Measurements from ENCODE around the gene WBP1. TPM values are rescaled to one million over a fixed set of nuclear protein-coding genes. Genes with fewer than 3 reads are reported as not detected.

The WBP1 gene
- total and polyA plus RNA-seq, 2 donors (not counting 3 experiments of a cell fraction or from before 2014, with no cell fraction given), result 50.5 to 209 TPM

GRCh38 chr2:74500578-74500946 lies 42.3 kb downstream of the WBP1 start:
- POLR2A ChIA-PET, result no interaction called here
- intact Hi-C loops (cut with micrococcal nuclease), result loop anchor here (5.0 kb wide), 1 partner anchor 152 kb away; the partner anchor contains the start of gene SEMA4F

More at GRCh38 chr2:74500578-74500946, 42.3 kb downstream of the WBP1 start:
- Histone ChIP-seq H3K27me3 (ENCODE audit: control insufficient read depth in 2 of 2, insufficient read depth in 2 of 2, low read length in 2 of 2) (peaks cover 23 to 40% of the 10 kb centered on the region in 2 experiments), H3K27ac (ENCODE audit: insufficient read depth, low read depth, low read length) (no peak overlapping the region), H3K4me3 (replicated peaks in 1 of 3; ENCODE audit: insufficient read depth in 1 of 3, low read depth in 1 of 3, low read length in 3 of 3) (no peak overlapping the region), H3K9me3 (replicated peaks; ENCODE audit: control insufficient read depth, insufficient read depth, low read length) (no peaks in the 10 kb centered on the region), H4K20me1 (replicated peaks; ENCODE audit: control insufficient read depth, extremely low read depth, insufficient read depth, low read length) (no peaks in the 10 kb centered on the region), H3K9me1 (replicated peaks; ENCODE audit: control insufficient read depth, extremely low read depth, insufficient read depth, low read length) (no peaks in the 10 kb centered on the region), H3K4me2 (ENCODE audit: insufficient read depth, low read length) (no peak overlapping the region), H3K36me3 (ENCODE audit: control insufficient read depth in 2 of 2, extremely low read depth in 1 of 2, insufficient read depth in 2 of 2, low read length in 2 of 2) (peaks cover 0 to 3% of the 10 kb centered on the region in 2 experiments), H3K9ac (replicated peaks; ENCODE audit: extremely low read depth, insufficient read depth, low read length) (no peak overlapping the region), H2AFZ (ENCODE audit: low read depth, low read length) (no peak overlapping the region), H3K4me1 (ENCODE audit: control insufficient read depth, extremely low read depth, insufficient read depth, low read length) (peaks cover 33% of the 10 kb centered on the region), H3K79me2 (ENCODE audit: control insufficient read depth, insufficient read depth, low read length) (no peaks in the 10 kb centered on the region)
- no peak for TF ChIP-seq JUN (IDR thresholded peaks at IDR 0.05; ENCODE audit: borderline replicate concordance, insufficient read depth, insufficient read length, low read depth)
- no peak for TF ChIP-seq GATA2 (IDR thresholded peaks at IDR 0.05; ENCODE audit: insufficient read depth, insufficient read length, low read depth, low read length)
- no peak for TF ChIP-seq MAX (IDR thresholded peaks at IDR 0.05; ENCODE audit: insufficient read depth, insufficient read length)
- TF ChIP-seq POLR2AphosphoS5 (IDR thresholded peaks at IDR 0.05; ENCODE audit: insufficient read depth, low read depth, low read length), result no peak
- no peak for TF ChIP-seq POLR2A (IDR thresholded peaks at IDR 0.05; ENCODE audit: low read depth, low read length)
- no peak for TF ChIP-seq FOS (IDR thresholded peaks at IDR 0.05; ENCODE audit: borderline replicate concordance, insufficient read depth, low read length)
- no peak for TF ChIP-seq EZH2 (IDR thresholded peaks at IDR 0.05; ENCODE audit: borderline replicate concordance, low read depth, low read length, severe bottlenecking)
- TF ChIP-seq CTCF (IDR thresholded peaks at IDR 0.05; ENCODE audit: extremely low read depth in 1 of 2, insufficient read depth in 1 of 2, low read depth in 1 of 2, low read length in 2 of 2), result no peak
- TF ChIP-seq MYC (IDR thresholded peaks at IDR 0.05; ENCODE audit: low read depth, low read length), result no peak
- FAIRE-seq, result no peak
- CTCF ChIA-PET, result interaction anchor here (1.0 to 1.6 kb wide), 5 partner anchors 10 to 87 kb away, joined by 3 to 7 read pairs (median 4); partner anchors contain the start of genes CCDC142, INO80B and TTC31
- dilution Hi-C loops (cut with MboI; ENCODE audit: extremely low pct_ligation_motif_present, low sequenced_read_pairs), result no loop called here
- DNase-seq (ENCODE audit: low read depth, low spot score), result no peak
- BruUV-seq (replicated peaks), result no TSS peak

Measured in endothelial cell of umbilical vein (primary cell).